K562 (cell line): Measurements from ENCODE around the gene IL27RA. TPM values are rescaled to one million over a fixed set of nuclear protein-coding genes. Genes with fewer than 3 reads are reported as not detected.
A peak's percentile ranks its signal among the peaks of the same experiment; 100 is the strongest.

Source experiments
- ATAC-seq: fragments of 200-7000 bp; cut with Tn5 transposase; 3 replicates; pipeline ENCODE4 v1.9.1; 2020; ENCODE audit warnings: moderate library complexity
- BruUV-seq: library from RNA; stranded (reverse); fragments of 400-500 nt; replicated peaks from 2 replicates; lab custom pipeline; 2021; lab: Mats Ljungman, UMichigan
- CTCF ChIA-PET: fragments of 300-600 bp; formaldehyde crosslinking; extraction: SDS; loops from one replicate; lab custom pipeline; 2021; ENCODE audit warnings: low intra/inter-chr PET ratio; lab: Yijun Ruan, JAX
- POLR2A ChIA-PET: fragments of 300-600, 350-650 bp; sonication (Branson Sonifier 250); formaldehyde crosslinking; extraction: SDS; loops from one replicate; lab custom pipeline; 2021; ENCODE audit warnings: antibody characterized with exemption, inconsistent platforms; lab: Yijun Ruan, JAX
- DNase-seq, 4 experiments: peaks; one replicate each; pipeline versions ENCODE4 v3.0.0 to v3.0.0-alpha.2; 2011 to 2018; ENCODE audit warnings: low spot score in 3 of 4, mixed read lengths in 3 of 4; ENCODE audit errors: extremely low read depth in 1 of 4
- FAIRE-seq: peaks from 2 replicates; lab custom pipeline; 2011; peaks lifted over from hg19 to GRCh38; lab: Jason Lieb, UNC
- H2AFZ ChIP-seq: 2 replicates; pipeline ENCODE4 v1.6.0; 2011; ENCODE audit warnings: low read depth, low read length, control low read depth, inconsistent platforms
- H3K27ac ChIP-seq: fragments of 200-600 bp; 3 replicates; pipeline ENCODE4 v1.8.0; 2011; ENCODE audit warnings: low read depth, mild to moderate bottlenecking, control low read depth, inconsistent platforms, low read length, moderate library complexity, mixed read lengths; ENCODE audit errors: extremely low read depth
- H3K27me3 ChIP-seq, 2 experiments: fragments of 300-600 bp in 1 of 2; 2 replicates in 1 of 2; 3 replicates in 1 of 2; pipeline versions ENCODE4 v1.6.0 to v1.8.0; 2011; ENCODE audit warnings: inconsistent platforms in 2 of 2, low read length in 2 of 2, mild to moderate bottlenecking in 1 of 2, mixed read lengths in 1 of 2, moderate library complexity in 1 of 2; ENCODE audit not compliant: control insufficient read depth in 2 of 2, insufficient read depth in 2 of 2
- H3K36me3 ChIP-seq: fragments of 300-600 bp; 3 replicates; pipeline ENCODE4 v1.8.0; 2011; ENCODE audit warnings: mild to moderate bottlenecking, low read length, inconsistent platforms; ENCODE audit not compliant: control insufficient read depth, insufficient read depth
- H3K4me1 ChIP-seq, 2 experiments: fragments of 200-600 bp in 1 of 2; replicated peaks in 1 of 2; 2 replicates in 1 of 2; 3 replicates in 1 of 2; pipeline versions ENCODE4 v1.5.1 to v1.8.0; 2011; ENCODE audit warnings: inconsistent platforms in 2 of 2, low read length in 2 of 2, mild to moderate bottlenecking in 1 of 2, mixed read lengths in 1 of 2, moderate library complexity in 1 of 2; ENCODE audit not compliant: control insufficient read depth in 2 of 2, insufficient read depth in 2 of 2
- H3K4me2 ChIP-seq: 2 replicates; pipeline ENCODE4 v1.6.1; 2011; ENCODE audit warnings: low read length, control low read depth, inconsistent platforms, mixed read lengths; ENCODE audit not compliant: insufficient read depth
- H3K4me3 ChIP-seq: fragments of 200-600 bp; sonication (generic), shearing (Covaris generic); 2 replicates; pipeline ENCODE4 v1.5.1; 2016; ENCODE audit warnings: control low read depth, inconsistent platforms
- H3K79me2 ChIP-seq: fragments of 200-600 bp; 3 replicates; pipeline ENCODE4 v1.8.0; 2011; ENCODE audit warnings: low read length, inconsistent platforms; ENCODE audit not compliant: control insufficient read depth, insufficient read depth
- H3K9ac ChIP-seq, 2 experiments: 2 replicates each; pipeline versions ENCODE4 v1.6.0 to v1.6.1; 2011; ENCODE audit warnings: low read depth in 2 of 2, low read length in 2 of 2, control low read depth in 1 of 2, inconsistent platforms in 1 of 2, mild to moderate bottlenecking in 1 of 2, mixed read lengths in 1 of 2; ENCODE audit not compliant: insufficient read depth in 1 of 2
- H3K9me1 ChIP-seq: one replicate; pipeline ENCODE4 v1.6.0; 2011; ENCODE audit warnings: inconsistent platforms, mild to moderate bottlenecking, low read length, moderate library complexity; ENCODE audit not compliant: control insufficient read depth, insufficient read depth
- H3K9me3 ChIP-seq: replicated peaks from 2 replicates; pipeline ENCODE4 v1.5.1; 2011; ENCODE audit warnings: low read depth, low read length, inconsistent platforms; ENCODE audit not compliant: control insufficient read depth, insufficient read depth
- H4K20me1 ChIP-seq: replicated peaks from 2 replicates; pipeline ENCODE4 v1.6.1; 2011; ENCODE audit warnings: low read length, inconsistent platforms, mixed read lengths; ENCODE audit not compliant: control insufficient read depth, insufficient read depth
- ATF3 ChIP-seq, 2 experiments: fragments of 450-650 bp in 1 of 2; sonication (generic) in 1 of 2; formaldehyde crosslinking in 1 of 2; IDR thresholded peaks in 1 of 2; conservative IDR thresholded peaks in 1 of 2; 2 replicates each; pipeline versions ENCODE4 v1.6.1 to v1.8.1; 2016 to 2023; ENCODE audit warnings: mild to moderate bottlenecking in 2 of 2, moderate library complexity in 2 of 2, inconsistent platforms in 1 of 2, missing genetic modification reagents in 1 of 2
- BCOR ChIP-seq: fragments of 450-650 bp; IDR thresholded peaks from 2 replicates; pipeline ENCODE4 v1.6.1; 2016
- CBFA2T2 ChIP-seq: fragments of 450-650 bp; conservative IDR thresholded peaks from 2 replicates; pipeline ENCODE4 v1.6.1; 2017; ENCODE audit warnings: mild to moderate bottlenecking
- DDX20 ChIP-seq: fragments of 450-650 bp; IDR thresholded peaks from 2 replicates; pipeline ENCODE4 v1.6.1; 2016; ENCODE audit warnings: missing genetic modification characterization, low read depth, mild to moderate bottlenecking, missing compliant biosample characterization, moderate library complexity
- FOXA3 ChIP-seq, 2 experiments: fragments of 450-650 bp in 1 of 2; sonication (generic) in 1 of 2; formaldehyde crosslinking; IDR thresholded peaks in 1 of 2; conservative IDR thresholded peaks in 1 of 2; 2 replicates each; pipeline versions ENCODE4 v1.4.0 to v1.8.0; 2020 to 2022; ENCODE audit warnings: mild to moderate bottlenecking in 2 of 2, missing genetic modification reagents in 1 of 2
- HNRNPUL1 ChIP-seq: fragments of 200-400 bp; formaldehyde crosslinking; IDR thresholded peaks from 2 replicates; pipeline ENCODE4 v1.6.1; 2017; ENCODE audit warnings: low read length
- KDM1A ChIP-seq, 2 experiments: fragments of 450-650 bp; IDR thresholded peaks; 2 replicates each; pipeline ENCODE4 v1.6.1; 2016; ENCODE audit warnings: mild to moderate bottlenecking in 2 of 2
- MEF2A ChIP-seq: IDR thresholded peaks from 2 replicates; pipeline ENCODE4 v1.6.1; 2011; ENCODE audit warnings: low read depth, mild to moderate bottlenecking, low read length, moderate library complexity; ENCODE audit not compliant: control insufficient read depth
- XRCC5 ChIP-seq: fragments of 200-400 bp; formaldehyde crosslinking; IDR thresholded peaks from 2 replicates; pipeline ENCODE4 v1.6.1; 2017; ENCODE audit warnings: low read depth, mild to moderate bottlenecking, low read length
- ZFX ChIP-seq: sonication (generic); formaldehyde crosslinking; IDR thresholded peaks from 2 replicates; pipeline ENCODE4 v1.8.0; 2022; ENCODE audit warnings: mild to moderate bottlenecking, missing genetic modification reagents, moderate library complexity
- WGBS: fragments of 100-300 bp; shearing (Covaris generic); methylation state at CpG from one replicate; pipeline ENCODE4 v1.1.6; 2016; ENCODE audit warnings: low coverage, mixed read lengths; ENCODE audit not compliant: insufficient coverage; ENCODE audit errors: missing lambda C conversion rate; 5-methylcytosine and 5-hydroxymethylcytosine counted together
- in situ Hi-C: fragments of 300-500 bp; cut with MboI; formaldehyde crosslinking; loops from 4 replicates; pipeline ENCODE4 v1.15.0; 2018; ENCODE audit warnings: inconsistent platforms, mixed read lengths
- intact Hi-C: fragments of 100-400 bp; cut with micrococcal nuclease; formaldehyde crosslinking; loops from 2 replicates; pipeline ENCODE4 v1.14.2; 2022
- polyA plus RNA-seq, 8 experiments: library from polyadenylated mRNA; depleted of rRNA in 4 of 8; stranded (reverse) in 5 of 8; unstranded in 3 of 8; fragments of >200 nt; fragmentation: Nextera tagmentation in 2 of 8; fragmentation: Illumina TruSeq in 1 of 8; extraction: Ambion mirVana in 2 of 8; extraction: Trizol in 1 of 8; gene quantifications; 2 replicates each; pipeline versions ENCODE4 v1.2.1 to v1.2.3, GENCODE V29; 2011 to 2014; ENCODE audit warnings: inconsistent platforms in 1 of 8, missing spikeins in 1 of 8
- total RNA-seq, 7 experiments: library from RNA; depleted of rRNA in 6 of 7; stranded (reverse); fragments of >200 nt in 6 of 7; fragmentation: Illumina TruSeq in 2 of 7; extraction: Trizol in 2 of 7; gene quantifications; 2 replicates each; pipeline versions ENCODE4 v1.2.1 to v1.2.3, GENCODE V29; 2011 to 2021; ENCODE audit warnings: low replicate concordance in 1 of 7

Gene IL27RA
- total and polyA plus RNA-seq, 9 of the 15 experiments (the other 6 are each of a cell fraction or from before 2014, with no cell fraction given), result 1.9 to 15.9 (median 12.0) TPM

GRCh38 chr19:14022469-14022868, 9.1 kb upstream of the IL27RA start:
- H3K4me3 ChIP-seq, result no peak overlapping the region
- BruUV-seq, result no TSS peak
- ChIA-PET POLR2A (interaction anchor here (1.1 to 2.1 kb wide), 6 partner anchors 9 to 146 kb away, joined by 3 to 21 read pairs (median 4); partner anchors contain the start of genes IL27RA, NANOS3 and RFX1), CTCF (no interaction called here)
- ATAC-seq (no peak), DNase-seq (no peak), FAIRE-seq (no peak)
- H3K36me3 ChIP-seq, result no peaks in the 10 kb centered on the region
- in situ Hi-C loops (no loop called here), intact Hi-C loops (no loop called here)
- H3K9me1 ChIP-seq, result no peaks in the 10 kb centered on the region
- H4K20me1 ChIP-seq, result no peaks in the 10 kb centered on the region
- H3K9ac ChIP-seq, result no peak overlapping the region
- peaks cover 12 to 19% of the 10 kb centered on the region in 2 experiments for H3K4me1 ChIP-seq
- H3K27ac ChIP-seq, result peak overlapping the region; percentile 46; the same call in 1 of the 3 replicates
- H3K4me2 ChIP-seq, result no peak overlapping the region
- no peaks in the 10 kb centered on the region; the same call in 1 of the 2 replicates for H3K9me3 ChIP-seq
- WGBS, result 64% methylated on average over 4 of the region's 4 CpGs
- peak overlapping the region; percentile 91 for H2AFZ ChIP-seq
- H3K79me2 ChIP-seq, result no peaks in the 10 kb centered on the region
- no peak for TF ChIP-seq BCOR
- TF ChIP-seq XRCC5, result no peak
- TF ChIP-seq DDX20 (tag), result no peak
- peak; percentile 38 to 62; a peak in 3 of 4 replicates for TF ChIP-seq KDM1A (IDR thresholded peaks at IDR 0.05)
- TF ChIP-seq CBFA2T2, result 0 out of 2 replicates have a peak, but pooled peaks have one; percentile 10
- TF ChIP-seq HNRNPUL1, result no peak
- TF ChIP-seq MEF2A, result no peak
- TF ChIP-seq FOXA3 (CRISPR knock-in tag; conservative IDR thresholded peaks at IDR 0.05 in 1 of 2, IDR thresholded peaks at IDR 0.05 in 1 of 2), result no peak
- TF ChIP-seq ATF3 (IDR thresholded peaks at IDR 0.05), result no peak
- TF ChIP-seq ATF3 (CRISPR knock-in tag; conservative IDR thresholded peaks at IDR 0.05), result no peak
- TF ChIP-seq ZFX (CRISPR knock-in tag), result no peak
- TF ChIP-seq, all 486 proteins: peak for 2
- H3K27me3 ChIP-seq, result no peaks in the 10 kb centered on the region
